ENCODE results near the gene SEMA3G. TPM values are rescaled to one million over a fixed set of nuclear protein-coding genes. Genes with fewer than 3 reads are reported as not detected.

The SEMA3G gene
- 0.15 and 0.31 TPM in 2 replicates for total RNA-seq (2014; rRNA removed; shearing (Covaris generic))

GRCh38 chr3:52444860-52445793 lies at the start of gene SEMA3G:
TSS of gene SEMA3G (minus strand) at chr3:52445103. CDS start at chr3:52445027, 76 bp downstream.
- DNase-seq (ENCODE audit: low spot score) = peak; percentile 74

DNA sequence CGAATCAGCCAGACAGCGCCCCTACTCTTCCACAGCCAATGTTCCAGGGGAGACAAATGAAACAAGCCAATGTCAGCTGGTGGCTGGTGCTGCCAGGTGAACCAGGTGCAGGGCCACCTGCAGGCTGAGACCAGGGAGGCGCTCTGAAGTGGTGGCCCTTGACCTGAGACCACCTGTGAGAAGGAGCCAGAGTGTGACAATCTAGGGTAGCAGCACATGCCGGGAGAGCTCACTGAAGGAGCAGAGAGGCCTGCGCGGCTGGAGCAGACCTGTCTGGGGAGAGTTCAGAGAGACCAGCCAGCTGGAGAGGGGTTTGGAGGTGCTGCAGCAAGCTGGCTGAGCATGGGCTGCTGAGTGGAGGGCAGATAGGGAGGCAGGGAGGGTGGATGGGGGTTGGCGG lies 49.5 kb upstream of the SEMA3G start:
- no peak for DNase-seq (ENCODE audit: low spot score)

DNA sequence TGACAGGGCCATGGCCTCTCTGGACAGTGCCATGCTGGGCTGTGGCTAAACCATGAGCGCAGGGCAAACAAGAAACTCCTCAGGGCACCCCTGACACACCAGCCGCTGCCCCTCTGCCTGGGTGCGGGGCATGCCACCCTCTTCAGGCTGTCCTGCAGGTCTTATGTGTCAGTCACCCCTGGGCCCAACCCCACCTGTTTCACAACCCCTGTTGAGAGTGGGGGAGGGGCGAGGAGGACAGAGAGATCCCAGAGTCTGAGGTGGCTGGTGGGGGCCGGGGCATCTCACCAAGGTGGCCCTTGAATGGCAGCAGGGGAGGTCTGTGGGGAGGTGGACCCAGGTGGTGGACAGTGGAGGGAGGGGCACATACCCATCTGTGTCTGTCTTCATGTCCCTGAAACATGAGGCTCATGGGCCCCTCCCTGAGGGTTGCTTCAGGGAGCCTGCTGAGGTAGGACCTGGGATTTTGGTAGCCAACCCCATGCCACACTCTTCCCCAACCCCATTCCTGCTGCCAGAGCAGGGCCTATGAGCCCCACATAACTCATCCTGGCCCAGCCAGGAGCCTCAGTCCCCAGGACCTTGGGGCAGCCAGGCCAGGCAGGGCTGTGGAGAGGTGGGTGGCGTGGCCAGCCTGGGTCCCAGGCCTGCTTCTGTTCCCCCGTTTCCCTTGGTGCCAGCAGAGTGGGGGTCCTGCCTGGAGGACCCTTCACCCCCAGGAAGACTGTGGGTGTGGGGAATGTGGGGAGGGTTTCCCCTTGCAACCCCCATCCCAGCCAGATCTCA lies 48.5 kb upstream of the SEMA3G start:
- no peak for DNase-seq (ENCODE audit: low spot score)

GRCh38 chr3:52492059-52492458 lies 47.2 kb upstream of the SEMA3G start:
- DNase-seq (ENCODE audit: low spot score) = no peak

GRCh38 chr3:52490939-52491526 lies 46.1 kb upstream of the SEMA3G start:
- DNase-seq (ENCODE audit: low spot score) = no peak

- DNase-seq (ENCODE audit: low spot score) = no peak
These were observed 45.4 kb upstream of the SEMA3G start for GRCh38 chr3:52490035-52490938.

DNA sequence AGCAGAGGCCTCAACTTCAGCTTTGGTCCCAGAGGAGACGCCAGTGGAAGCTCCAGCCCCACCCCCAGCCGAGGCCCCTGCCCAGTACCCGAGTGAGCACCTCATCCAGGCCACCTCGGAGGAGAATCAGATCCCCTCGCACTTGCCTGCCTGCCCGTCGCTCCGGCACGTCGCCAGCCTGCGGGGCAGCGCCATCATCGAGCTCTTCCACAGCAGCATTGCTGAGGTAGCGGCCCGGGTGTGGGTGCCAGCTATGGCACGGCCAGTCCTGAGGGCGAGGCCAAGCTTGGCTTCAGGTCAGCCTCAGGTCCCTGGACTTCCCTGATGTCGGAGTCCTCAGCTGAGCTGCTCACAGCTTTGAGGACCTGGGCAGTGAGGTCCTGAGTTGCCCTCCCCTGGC lies 44.5 kb upstream of the SEMA3G start:
- DNase-seq (ENCODE audit: low spot score) = no peak

GRCh38 chr3:52488746-52489145 lies 43.8 kb upstream of the SEMA3G start:
- DNase-seq (ENCODE audit: low spot score) = no peak

DNA sequence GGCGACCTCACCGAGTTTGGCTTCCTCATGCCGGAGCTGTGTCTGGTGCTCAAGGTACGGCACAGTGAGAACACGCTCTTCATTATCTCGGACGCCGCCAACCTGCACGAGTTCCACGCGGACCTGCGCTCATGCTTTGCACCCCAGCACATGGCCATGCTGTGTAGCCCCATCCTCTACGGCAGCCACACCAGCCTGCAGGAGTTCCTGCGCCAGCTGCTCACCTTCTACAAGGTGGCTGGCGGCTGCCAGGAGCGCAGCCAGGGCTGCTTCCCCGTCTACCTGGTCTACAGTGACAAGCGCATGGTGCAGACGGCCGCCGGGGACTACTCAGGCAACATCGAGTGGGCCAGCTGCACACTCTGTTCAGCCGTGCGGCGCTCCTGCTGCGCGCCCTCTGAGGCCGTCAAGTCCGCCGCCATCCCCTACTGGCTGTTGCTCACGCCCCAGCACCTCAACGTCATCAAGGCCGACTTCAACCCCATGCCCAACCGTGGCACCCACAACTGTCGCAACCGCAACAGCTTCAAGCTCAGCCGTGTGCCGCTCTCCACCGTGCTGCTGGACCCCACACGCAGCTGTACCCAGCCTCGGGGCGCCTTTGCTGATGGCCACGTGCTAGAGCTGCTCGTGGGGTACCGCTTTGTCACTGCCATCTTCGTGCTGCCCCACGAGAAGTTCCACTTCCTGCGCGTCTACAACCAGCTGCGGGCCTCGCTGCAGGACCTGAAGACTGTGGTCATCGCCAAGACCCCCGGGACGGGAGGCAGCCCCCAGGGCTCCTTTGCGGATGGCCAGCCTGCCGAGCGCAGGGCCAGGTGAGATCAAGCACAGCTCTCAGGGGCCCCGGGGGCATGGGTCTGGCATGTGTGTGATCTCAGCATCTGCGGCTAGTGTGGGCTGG lies 43.1 kb upstream of the SEMA3G start:
- no peak for DNase-seq (ENCODE audit: low spot score)

DNA sequence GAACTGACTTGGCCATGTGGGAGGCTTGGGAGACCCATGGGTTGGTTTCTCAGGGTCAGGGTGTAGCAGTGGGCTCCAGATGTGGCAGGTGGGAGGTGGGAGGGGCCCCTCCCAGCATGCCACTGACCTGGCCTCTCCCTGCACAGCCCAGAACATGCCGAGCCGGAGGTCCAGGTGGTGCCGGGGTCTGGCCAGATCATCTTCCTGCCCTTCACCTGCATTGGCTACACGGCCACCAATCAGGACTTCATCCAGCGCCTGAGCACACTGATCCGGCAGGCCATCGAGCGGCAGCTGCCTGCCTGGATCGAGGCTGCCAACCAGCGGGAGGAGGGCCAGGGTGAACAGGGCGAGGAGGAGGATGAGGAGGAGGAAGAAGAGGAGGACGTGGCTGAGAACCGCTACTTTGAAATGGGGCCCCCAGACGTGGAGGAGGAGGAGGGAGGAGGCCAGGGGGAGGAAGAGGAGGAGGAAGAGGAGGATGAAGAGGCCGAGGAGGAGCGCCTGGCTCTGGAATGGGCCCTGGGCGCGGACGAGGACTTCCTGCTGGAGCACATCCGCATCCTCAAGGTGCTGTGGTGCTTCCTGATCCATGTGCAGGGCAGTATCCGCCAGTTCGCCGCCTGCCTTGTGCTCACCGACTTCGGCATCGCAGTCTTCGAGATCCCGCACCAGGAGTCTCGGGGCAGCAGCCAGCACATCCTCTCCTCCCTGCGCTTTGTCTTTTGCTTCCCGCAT lies 42.3 kb upstream of the SEMA3G start:
- no peak for DNase-seq (ENCODE audit: low spot score)

DNA sequence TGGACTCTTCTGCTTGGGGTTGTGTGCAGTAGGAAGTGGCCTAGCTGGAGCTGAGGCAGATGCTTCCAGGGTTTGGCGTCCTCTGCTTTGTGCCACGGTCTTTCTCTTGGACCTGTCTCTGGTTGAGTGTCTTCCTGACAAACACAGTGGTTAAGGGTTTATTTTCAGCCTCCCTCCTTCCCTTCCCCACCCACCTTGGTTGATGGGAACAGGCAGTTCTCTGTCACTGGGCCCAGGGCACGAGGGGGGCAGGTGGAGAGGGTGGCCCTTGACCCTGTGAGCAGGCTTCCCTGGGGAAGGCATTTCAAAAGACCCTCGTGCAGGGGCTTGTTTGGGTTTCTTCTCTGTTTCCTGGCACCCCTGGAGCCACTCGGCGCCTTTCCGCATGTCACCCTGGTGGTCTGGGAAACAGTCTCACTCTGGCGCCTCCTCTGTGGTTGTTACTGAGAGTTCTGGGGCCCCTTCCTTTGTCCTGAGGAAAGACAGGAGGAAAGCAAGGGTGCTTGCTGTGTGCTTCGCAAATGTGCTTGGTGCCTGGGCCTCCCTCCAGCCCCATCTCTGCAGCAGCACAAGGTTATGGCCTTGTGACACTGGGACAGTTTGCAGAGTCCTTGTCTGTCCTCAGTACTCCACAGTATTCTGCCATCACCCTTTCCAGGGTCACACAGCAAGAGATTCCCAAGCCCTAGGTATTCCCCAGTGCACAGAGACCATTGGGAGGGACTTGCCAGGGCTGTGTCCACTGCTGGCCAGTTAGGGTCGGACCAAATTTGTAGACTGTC lies 40.0 kb upstream of the SEMA3G start:
- no peak for DNase-seq (ENCODE audit: low spot score)

- DNase-seq (ENCODE audit: low spot score) = no peak
These were observed 38.9 kb upstream of the SEMA3G start for GRCh38 chr3:52483577-52484381.

GRCh38 chr3:52483081-52483480 lies 38.2 kb upstream of the SEMA3G start:
- no peak for DNase-seq (ENCODE audit: low spot score)

GRCh38 chr3:52481819-52482521 lies 37.1 kb upstream of the SEMA3G start:
- no peak for DNase-seq (ENCODE audit: low spot score)

DNA sequence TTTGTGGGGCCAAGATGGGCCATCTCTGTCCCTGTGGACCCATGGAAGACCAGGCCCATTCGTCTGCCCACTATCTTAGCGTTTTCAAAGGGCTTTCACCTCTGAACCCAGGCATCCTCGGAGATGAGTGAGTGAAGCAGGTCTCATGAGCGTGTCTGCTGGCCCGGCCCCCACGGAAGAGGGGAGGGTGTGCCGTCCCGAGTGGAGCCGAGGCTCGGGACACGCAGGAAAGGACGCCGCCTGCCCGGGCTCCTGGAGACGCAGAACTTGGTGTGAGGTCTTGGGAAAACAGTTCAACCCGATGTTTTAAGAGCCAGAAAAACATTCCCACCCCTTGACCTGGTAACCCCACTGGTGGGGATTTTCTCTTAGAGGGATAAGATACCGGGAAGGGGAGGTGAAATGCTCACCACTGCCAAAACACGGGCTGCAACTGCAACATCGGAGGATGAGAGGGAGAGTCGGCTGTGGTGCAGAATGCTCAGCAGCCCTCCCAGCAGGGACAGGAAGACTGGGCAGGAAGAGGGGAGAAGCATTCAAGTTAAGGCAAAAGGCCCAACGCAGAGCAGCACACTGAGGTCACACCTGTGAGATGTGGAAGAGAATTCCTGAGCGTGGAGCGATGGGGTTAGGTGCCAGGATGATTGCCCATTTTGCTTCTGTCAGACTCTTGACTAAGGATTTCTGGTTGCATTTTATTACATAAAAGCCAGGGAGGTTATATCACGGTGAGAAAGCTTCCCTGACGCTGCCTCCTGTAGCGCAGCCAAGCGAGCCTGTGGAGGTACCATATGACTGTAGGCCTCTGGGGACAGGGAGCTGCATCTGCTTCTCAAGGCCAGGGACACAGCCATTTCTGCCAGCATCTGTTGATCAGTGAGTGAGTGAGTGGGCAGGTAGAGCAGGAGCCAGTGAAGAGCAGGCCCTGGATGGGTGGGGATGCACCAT lies 36.1 kb upstream of the SEMA3G start:
- DNase-seq (ENCODE audit: low spot score) = no peak

All from HT-29 (cell line).